ENCODE measurements around the gene CLCC1. TPM values are rescaled to one million over a fixed set of nuclear protein-coding genes. Genes with fewer than 3 reads are reported as not detected.
"Not testable (repeated sequence)": the region's sequence is repeated elsewhere in the genome, so short reads cannot be mapped to it uniquely, and the experiment has no call there.

CLCC1 gene
- polyA plus RNA-seq (ENCODE audit: insufficient read length in 12 of 12): 10 to 100 TPM in 11 of 12 donors, not detected in 1; 20.3 to 50.7 (median 46.2) TPM
- long read RNA-seq, donor 1, full-length matches to known transcripts: 1 of 13 reads
- long read RNA-seq, donor 1, partial matches to known transcripts: 12 of 13 reads
- long read RNA-seq, donor 1, other reads (novel, unspliced or antisense): 0 of 13 reads
- long read RNA-seq, donor 2, full-length matches to known transcripts: 4 of 4 reads
- long read RNA-seq, donor 2, partial matches to known transcripts: 0 of 4 reads
- long read RNA-seq, donor 2, other reads (novel, unspliced or antisense): 0 of 4 reads
- long read RNA-seq, donor 3, partial matches to known transcripts: 6 of 6 reads
- long read RNA-seq, donor 3, other reads (novel, unspliced or antisense): 0 of 6 reads
- long read RNA-seq, donor 4: 0 reads
- long read RNA-seq, donor 5: 0 reads
- long read RNA-seq, donor 6, full-length matches to known transcripts: 1 of 1 reads
- long read RNA-seq, donor 6, partial matches to known transcripts: 0 of 1 reads
- long read RNA-seq, donor 6, other reads (novel, unspliced or antisense): 0 of 1 reads
- long read RNA-seq, donor 7: 0 reads
- long read RNA-seq, donor 8, full-length matches to known transcripts: 1 of 13 reads
- long read RNA-seq, donor 8, partial matches to known transcripts: 12 of 13 reads
- long read RNA-seq, donor 8, other reads (novel, unspliced or antisense): 0 of 13 reads
- long read RNA-seq, donor 9, partial matches to known transcripts: 5 of 5 reads
- long read RNA-seq, donor 9, other reads (novel, unspliced or antisense): 0 of 5 reads
- long read RNA-seq, donor 10, full-length matches to known transcripts: 3 of 8 reads
- long read RNA-seq, donor 10, partial matches to known transcripts: 5 of 8 reads
- long read RNA-seq, donor 10, other reads (novel, unspliced or antisense): 0 of 8 reads
- long read RNA-seq, donor 11, partial matches to known transcripts: 0 of 1 reads
- long read RNA-seq, donor 11, other reads (novel, unspliced or antisense): 0 of 1 reads

- peak; percentile 92 for DNase-seq
Measured at GRCh38 chr1:108963052-108963686, at the start of gene CLCC1. CLCC1 (minus strand) TSS chr1:108963484; CDS start chr1:108950437, 13,047 bp downstream.

- no peak for DNase-seq
Measured at GRCh38 chr1:109011335-109011734, 48.1 kb upstream of the CLCC1 start.

- not testable (repeated sequence) for DNase-seq
Measured at GRCh38 chr1:108996622-108997021, 33.3 kb upstream of the CLCC1 start.

GRCh38 chr1:108983114-108983513 lies 19.8 kb upstream of the CLCC1 start:
- no peak for DNase-seq

- DNase-seq: no peak
Measured at GRCh38 chr1:108976658-108977057, 13.4 kb upstream of the CLCC1 start.

GRCh38 chr1:108972951-108973350 lies 9.7 kb upstream of the CLCC1 start:
- no peak for DNase-seq

- DNase-seq: no peak
Measured at GRCh38 chr1:108969346-108969745, 6.1 kb upstream of the CLCC1 start.

GRCh38 chr1:108962681-108963051 lies 618 bp downstream of the CLCC1 start:
- no peak for DNase-seq

GRCh38 chr1:108961752-108962486 lies 1.4 kb downstream of the CLCC1 start:
- DNase-seq: no peak

GRCh38 chr1:108961198-108961597 lies 2.1 kb downstream of the CLCC1 start:
- no peak for DNase-seq

GRCh38 chr1:108960719-108961118 lies 2.6 kb downstream of the CLCC1 start:
- DNase-seq: no peak

GRCh38 chr1:108957888-108958287 lies 5.4 kb downstream of the CLCC1 start:
- no peak for DNase-seq

GRCh38 chr1:108955881-108956280 lies 7.4 kb downstream of the CLCC1 start:
- no peak for DNase-seq

- no peak for DNase-seq
Measured at GRCh38 chr1:108955111-108955510, 8.2 kb downstream of the CLCC1 start.

- no peak for DNase-seq
Measured at GRCh38 chr1:108953452-108953851, 9.8 kb downstream of the CLCC1 start.

GRCh38 chr1:108951242-108951641 lies 12.0 kb downstream of the CLCC1 start:
- no peak for DNase-seq

GRCh38 chr1:108949044-108949443 lies 14.2 kb downstream of the CLCC1 start:
- no peak for DNase-seq

GRCh38 chr1:108947871-108948525 lies 15.3 kb downstream of the CLCC1 start:
- DNase-seq: no peak

- no peak for DNase-seq
Measured at GRCh38 chr1:108936170-108936569, 27.1 kb downstream of the CLCC1 start.

GRCh38 chr1:108933944-108934343 lies 29.3 kb downstream of the CLCC1 start:
- no peak for DNase-seq

- DNase-seq: not testable (repeated sequence)
Measured at GRCh38 chr1:108927565-108927964, 35.7 kb downstream of the CLCC1 start.
